A549 (cell line): ENCODE data around the gene TMEM126A. TPM values are rescaled to one million over a fixed set of nuclear protein-coding genes. Genes with fewer than 3 reads are reported as not detected.

Source experiments
- ATAC-seq, 2 experiments: fragments of 200-7000 bp in 1 of 2; fragments of >200 bp in 1 of 2; cut with Nextera tagmentation in 1 of 2; cut with Tn5 transposase in 1 of 2; 3 replicates each; pipeline versions ENCODE4 v1.8.0 to v1.9.1; 2018 to 2020; ENCODE audit warnings: mild to moderate bottlenecking in 1 of 2, moderate library complexity in 1 of 2
- CTCF ChIA-PET: fragments of 300-600 bp; sonication (Branson Sonifier 250); formaldehyde crosslinking; extraction: SDS; loops from one replicate; lab custom pipeline; 2021; ENCODE audit warnings: antibody characterized with exemption, inconsistent platforms; lab: Yijun Ruan, JAX
- POLR2A ChIA-PET: fragments of 350-600 bp; formaldehyde crosslinking; extraction: SDS; loops from one replicate; lab custom pipeline; 2021; ENCODE audit warnings: antibody characterized with exemption, inconsistent platforms; lab: Yijun Ruan, JAX
- DNase-seq, 2 experiments: peaks; one replicate each; pipeline versions ENCODE4 v3.0.0 to v3.0.0-alpha.2; 2011 to 2016; ENCODE audit warnings: low read depth in 1 of 2, low spot score in 1 of 2
- FAIRE-seq: peaks from 2 replicates; lab custom pipeline; 2011; peaks lifted over from hg19 to GRCh38; lab: Jason Lieb, UNC
- H3K27ac ChIP-seq, 2 experiments: fragments of >200 bp; sonication (Bioruptor Twin); formaldehyde crosslinking; 3 replicates each; pipeline ENCODE4 v1.5.1; 2016 to 2017
- H3K4me1 ChIP-seq: fragments of >200 bp; sonication (Bioruptor Twin); formaldehyde crosslinking; 3 replicates; pipeline ENCODE4 v1.6.1; 2016
- H3K4me2 ChIP-seq: fragments of >200 bp; sonication (Bioruptor Twin); formaldehyde crosslinking; 3 replicates; pipeline ENCODE4 v1.6.1; 2016
- H3K4me3 ChIP-seq: fragments of >200 bp; sonication (Bioruptor Twin); formaldehyde crosslinking; 3 replicates; pipeline ENCODE4 v1.5.1; 2016
- H3K9me3 ChIP-seq: fragments of >200 bp; sonication (Bioruptor Twin); formaldehyde crosslinking; 3 replicates; pipeline ENCODE4 v1.6.1; 2016
- BCL3 ChIP-seq: fragments of >200 bp; sonication (Bioruptor Twin); formaldehyde crosslinking; IDR thresholded peaks from 3 replicates; pipeline ENCODE4 v1.6.1; 2016
- BHLHE40 ChIP-seq: IDR thresholded peaks from 2 replicates; pipeline ENCODE4 v1.6.1; 2012; ENCODE audit warnings: low read depth, low read length, inconsistent platforms
- CBX2 ChIP-seq: fragments of 200-600 bp; sonication (generic); IDR thresholded peaks from 2 replicates; pipeline ENCODE4 v1.6.1; 2016; ENCODE audit warnings: low read depth, mild to moderate bottlenecking, borderline replicate concordance
- CEBPB ChIP-seq, 2 experiments: fragments of >200 bp in 1 of 2; sonication (Bioruptor Twin) in 1 of 2; formaldehyde crosslinking in 1 of 2; IDR thresholded peaks; 2 replicates each; pipeline ENCODE4 v1.6.1; 2012 to 2016
- CHD4 ChIP-seq: fragments of 200-600 bp; sonication (generic); IDR thresholded peaks from 2 replicates; pipeline ENCODE4 v1.6.1; 2016; ENCODE audit warnings: antibody characterized with exemption, mild to moderate bottlenecking, borderline replicate concordance
- EHF ChIP-seq: fragments of 250-450 bp; sonication (Bioruptor Pico); IDR thresholded peaks from 2 replicates; pipeline ENCODE4 v1.5.0; 2020; ENCODE audit warnings: mild to moderate bottlenecking
- EHMT2 ChIP-seq: fragments of 200-600 bp; sonication (generic); IDR thresholded peaks from 2 replicates; pipeline ENCODE4 v1.6.1; 2016; ENCODE audit warnings: antibody characterized with exemption, low read depth, mild to moderate bottlenecking, moderate library complexity
- ELK1 ChIP-seq: fragments of 150-350 bp; IDR thresholded peaks from 2 replicates; pipeline ENCODE4 v1.6.1; 2014; ENCODE audit warnings: low read depth, mild to moderate bottlenecking, low read length
- FOSB ChIP-seq: fragments of 250-450 bp; sonication (Bioruptor Pico); IDR thresholded peaks from 2 replicates; pipeline ENCODE4 v1.5.0; 2020; ENCODE audit warnings: mild to moderate bottlenecking, moderate library complexity
- FOSL2 ChIP-seq, 2 experiments: fragments of 450-650 bp in 1 of 2; fragments of >200 bp in 1 of 2; sonication (Bioruptor Twin) in 1 of 2; formaldehyde crosslinking; IDR thresholded peaks; 2 replicates each; pipeline versions ENCODE4 v1.5.0 to v1.6.1; 2016 to 2020; ENCODE audit warnings: mild to moderate bottlenecking in 1 of 2, moderate library complexity in 1 of 2
- FOXS1 ChIP-seq: fragments of 250-450 bp; sonication (Bioruptor Pico); IDR thresholded peaks from 2 replicates; pipeline ENCODE4 v1.5.0; 2020; ENCODE audit warnings: mild to moderate bottlenecking, moderate library complexity
- GATA3 ChIP-seq: IDR thresholded peaks from 2 replicates; pipeline ENCODE4 v1.6.1; 2012; ENCODE audit warnings: borderline replicate concordance
- HDAC2 ChIP-seq: fragments of 200-600 bp; sonication (generic); IDR thresholded peaks from 2 replicates; pipeline ENCODE4 v1.6.1; 2016
- HES2 ChIP-seq: fragments of >200 bp; sonication (Bioruptor Twin); formaldehyde crosslinking; IDR thresholded peaks from 2 replicates; pipeline ENCODE4 v1.6.1; 2016
- HOXA7 ChIP-seq: fragments of 250-450 bp; sonication (Bioruptor Pico); IDR thresholded peaks from 2 replicates; pipeline ENCODE4 v1.5.0; 2020; ENCODE audit warnings: mild to moderate bottlenecking, moderate library complexity
- HOXB5 ChIP-seq: fragments of 250-450 bp; sonication (Bioruptor Pico); IDR thresholded peaks from 2 replicates; pipeline ENCODE4 v1.5.0; 2020; ENCODE audit warnings: mild to moderate bottlenecking, moderate library complexity
- JUN ChIP-seq, 2 experiments: fragments of >200 bp; sonication (Bioruptor Twin); formaldehyde crosslinking; IDR thresholded peaks; 2 replicates in 1 of 2; 3 replicates in 1 of 2; pipeline ENCODE4 v1.6.1; 2016 to 2017
- JUNB ChIP-seq: fragments of >200 bp; sonication (Bioruptor Twin); formaldehyde crosslinking; IDR thresholded peaks from 2 replicates; pipeline ENCODE4 v1.6.1; 2016
- KDM1A ChIP-seq: fragments of 200-600 bp; sonication (generic); IDR thresholded peaks from 2 replicates; pipeline ENCODE4 v1.6.1; 2016; ENCODE audit warnings: low read depth, mild to moderate bottlenecking
- KDM5A ChIP-seq: fragments of 200-600 bp; sonication (generic); IDR thresholded peaks from 2 replicates; pipeline ENCODE4 v1.6.1; 2016; ENCODE audit warnings: antibody characterized with exemption, mild to moderate bottlenecking
- MAFK ChIP-seq: fragments of 450-650 bp; IDR thresholded peaks from 2 replicates; pipeline ENCODE4 v1.6.1; 2014; ENCODE audit not compliant: partially characterized antibody
- NFE2L2 ChIP-seq: fragments of 150-350 bp; conservative IDR thresholded peaks from 2 replicates; pipeline ENCODE4 v1.6.1; 2014; ENCODE audit warnings: low read length
- PBX3 ChIP-seq: IDR thresholded peaks from 2 replicates; pipeline ENCODE4 v1.6.1; 2012
- RAD21 ChIP-seq, 2 experiments: fragments of >200 bp in 1 of 2; sonication (Bioruptor Twin) in 1 of 2; formaldehyde crosslinking in 1 of 2; IDR thresholded peaks in 1 of 2; conservative IDR thresholded peaks in 1 of 2; 2 replicates in 1 of 2; 3 replicates in 1 of 2; pipeline ENCODE4 v1.6.1; 2012 to 2018; ENCODE audit warnings: inconsistent platforms in 1 of 2
- RCOR1 ChIP-seq: fragments of 150-350 bp; IDR thresholded peaks from 2 replicates; pipeline ENCODE4 v1.6.1; 2014; ENCODE audit warnings: antibody characterized with exemption, low read length, low read depth
- REST ChIP-seq: fragments of 200-600 bp; sonication (generic); IDR thresholded peaks from 2 replicates; pipeline ENCODE4 v1.6.1; 2016; ENCODE audit warnings: antibody characterized with exemption, mild to moderate bottlenecking, moderate library complexity
- RFX5 ChIP-seq: fragments of 450-650 bp; IDR thresholded peaks from 2 replicates; pipeline ENCODE4 v1.7.1; 2014; ENCODE audit warnings: antibody characterized with exemption, mild to moderate bottlenecking, moderate library complexity
- TFCP2L1 ChIP-seq: fragments of 250-450 bp; sonication (Bioruptor Pico); IDR thresholded peaks from 2 replicates; pipeline ENCODE4 v1.5.0; 2021; ENCODE audit warnings: mild to moderate bottlenecking
- TP53 ChIP-seq: fragments of 250-450 bp; sonication (Bioruptor Pico); IDR thresholded peaks from 2 replicates; pipeline ENCODE4 v1.5.0; 2021; ENCODE audit warnings: mild to moderate bottlenecking, moderate library complexity
- ZFP36 ChIP-seq: fragments of 450-650 bp; IDR thresholded peaks from 2 replicates; pipeline ENCODE4 v1.6.1; 2014; ENCODE audit warnings: borderline replicate concordance; ENCODE audit not compliant: partially characterized antibody
- WGBS: methylation state at CpG from one replicate; pipeline ENCODE4 v1.1.6; 2017; ENCODE audit errors: missing lambda C conversion rate; 5-methylcytosine and 5-hydroxymethylcytosine counted together
- polyA plus RNA-seq, 4 experiments: library from polyadenylated mRNA; depleted of rRNA in 3 of 4; stranded (reverse); fragments of >200 nt; fragmentation: RNase III in 1 of 4; extraction: RNeasy Plus Mini Kit Qiagen cat#74134 plus additional on column Dnase treatment in 1 of 4; gene quantifications; 2 replicates in 3 of 4; 3 replicates in 1 of 4; pipeline ENCODE4 v1.2.3, GENCODE V29; 2011 to 2017

Gene TMEM126A
- polyA plus RNA-seq, 2 of the 4 experiments (the other 2 are of a cell fraction), result 74.9 to 123 TPM

- no peak for TF ChIP-seq ELK1
Measured at GRCh38 chr11:85647078-85647477, 689 bp upstream of the TMEM126A start (continued).

- no peak for TF ChIP-seq TFCP2L1
- no peak for TF ChIP-seq RAD21 (conservative IDR thresholded peaks at IDR 0.05 in 1 of 2, IDR thresholded peaks at IDR 0.05 in 1 of 2)
- TF ChIP-seq FOSB, result no peak
- no peak for TF ChIP-seq RFX5
- no peak for TF ChIP-seq HES2
- no peak for TF ChIP-seq HDAC2
- TF ChIP-seq PBX3, result no peak
- TF ChIP-seq ZFP36, result no peak
- no peak for TF ChIP-seq JUN (IDR thresholded peaks at IDR 0.05)
- TF ChIP-seq KDM5A, result no peak
- no peak for TF ChIP-seq EHF (CRISPR knock-in tag)
- no peak for TF ChIP-seq EHMT2
- TF ChIP-seq FOSL2 (IDR thresholded peaks at IDR 0.05), result no peak
- TF ChIP-seq FOSL2 (CRISPR knock-in tag; IDR thresholded peaks at IDR 0.05), result no peak
- no peak for TF ChIP-seq RCOR1
- TF ChIP-seq HOXB5 (CRISPR knock-in tag), result no peak
- no peak for TF ChIP-seq CEBPB (IDR thresholded peaks at IDR 0.05)
- no peak for TF ChIP-seq GATA3
- 90% methylated on average over 1 of the region's 1 CpG for WGBS
- no peaks in the 10 kb centered on the region for H3K9me3 ChIP-seq
- no peak for ATAC-seq
- H3K27ac ChIP-seq, result no peak overlapping the region
- no peak for FAIRE-seq
- DNase-seq, result no peak
- no peak overlapping the region for H3K4me3 ChIP-seq
- ChIA-PET POLR2A (interaction anchor here (1.2 kb wide), 1 partner anchor 23 kb away, joined by 3 read pairs; the partner anchor contains the start of gene TMEM126B), CTCF (interaction anchor here (3.1 kb wide), 1 partner anchor 13 kb away, joined by 11 read pairs; the partner anchor contains the start of gene CREBZF)
- H3K4me1 ChIP-seq, result peaks cover 21% of the 10 kb centered on the region; the same call in 2 of the 3 replicates
- no peak overlapping the region for H3K4me2 ChIP-seq
Measured at GRCh38 chr11:85651118-85651517, 3.4 kb downstream of the TMEM126A start.

GRCh38 chr11:85652786-85653447 lies 5.2 kb downstream of the TMEM126A start:
- POLR2A ChIA-PET, result no interaction called here
- TF ChIP-seq REST (no peak), NFE2L2 (no peak), JUNB (no peak), TP53 (no peak), KDM1A (no peak), CBX2 (no peak), BHLHE40 (no peak), JUN (IDR thresholded peaks at IDR 0.05) (no peak), FOXS1 (CRISPR knock-in tag) (no peak), CHD4 (no peak), RAD21 (conservative IDR thresholded peaks at IDR 0.05 in 1 of 2, IDR thresholded peaks at IDR 0.05 in 1 of 2) (no peak), BCL3 (no peak), MAFK (no peak), HOXA7 (no peak)
- ATAC-seq (no peak), DNase-seq (no peak), FAIRE-seq (no peak)
- no peak overlapping the region for H3K4me2 ChIP-seq
- H3K9me3 ChIP-seq, result no peaks in the 10 kb centered on the region
- H3K27ac ChIP-seq, result no peak overlapping the region
- H3K4me1 ChIP-seq, result peaks cover 17% of the 10 kb centered on the region; the same call in 2 of the 3 replicates
- 75% methylated on average over 3 of the region's 3 CpGs for WGBS
- CTCF ChIA-PET, result interaction anchor here (3.1 kb wide), 1 partner anchor 12 kb away, joined by 11 read pairs; the partner anchor contains the start of gene CREBZF
- no peak overlapping the region for H3K4me3 ChIP-seq
